Measurements from ENCODE around the gene RINL.

The RINL gene

DNA sequence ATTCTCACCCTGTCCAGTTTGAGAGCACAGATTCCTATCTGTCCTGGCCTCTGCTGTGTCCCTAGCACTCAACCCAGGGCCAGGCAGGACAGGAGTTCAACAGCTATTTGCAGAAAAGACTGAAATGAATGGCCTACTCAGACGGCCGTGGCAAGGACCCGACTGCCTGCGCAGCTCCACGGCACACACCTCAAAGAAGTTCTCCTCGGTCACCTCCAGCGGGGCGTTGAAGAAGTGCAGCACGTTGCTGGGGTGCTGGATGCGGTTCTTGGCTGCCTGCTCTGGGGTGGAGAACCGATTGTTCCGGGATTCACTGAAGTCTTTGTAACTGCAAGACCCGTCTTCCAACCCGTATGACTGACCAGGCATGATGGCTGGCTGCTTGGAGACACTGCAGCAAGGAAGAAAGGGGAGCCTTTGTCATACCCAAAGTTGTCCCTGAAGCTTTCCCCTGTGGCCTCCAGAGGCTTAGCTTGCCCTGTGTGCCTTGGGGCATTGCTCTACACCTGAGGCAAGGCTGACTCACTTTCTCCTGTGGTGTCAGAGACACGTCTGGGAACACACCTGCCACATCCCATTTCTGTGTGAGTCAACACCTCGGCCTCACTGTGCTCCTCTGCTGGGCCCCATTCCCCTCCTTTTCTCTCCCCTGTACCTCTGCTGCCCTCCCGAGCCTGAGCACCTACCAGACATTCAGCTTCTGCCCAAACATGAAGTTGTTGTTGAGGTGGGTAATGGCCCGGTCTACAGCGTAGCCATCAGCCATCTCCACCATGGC lies 39.7 kb downstream of the RINL start:
- no peak overlapping the region for H3K9ac ChIP-seq (ENCODE audit: low read depth, low read length)
- no peaks in the 10 kb centered on the region for H3K27me3 ChIP-seq (ENCODE audit: insufficient read depth, low read length, poor library complexity)
- peaks cover 36% of the 10 kb centered on the region for H3K79me2 ChIP-seq (ENCODE audit: insufficient read depth, low read length)
- TF ChIP-seq, protein P1, sequence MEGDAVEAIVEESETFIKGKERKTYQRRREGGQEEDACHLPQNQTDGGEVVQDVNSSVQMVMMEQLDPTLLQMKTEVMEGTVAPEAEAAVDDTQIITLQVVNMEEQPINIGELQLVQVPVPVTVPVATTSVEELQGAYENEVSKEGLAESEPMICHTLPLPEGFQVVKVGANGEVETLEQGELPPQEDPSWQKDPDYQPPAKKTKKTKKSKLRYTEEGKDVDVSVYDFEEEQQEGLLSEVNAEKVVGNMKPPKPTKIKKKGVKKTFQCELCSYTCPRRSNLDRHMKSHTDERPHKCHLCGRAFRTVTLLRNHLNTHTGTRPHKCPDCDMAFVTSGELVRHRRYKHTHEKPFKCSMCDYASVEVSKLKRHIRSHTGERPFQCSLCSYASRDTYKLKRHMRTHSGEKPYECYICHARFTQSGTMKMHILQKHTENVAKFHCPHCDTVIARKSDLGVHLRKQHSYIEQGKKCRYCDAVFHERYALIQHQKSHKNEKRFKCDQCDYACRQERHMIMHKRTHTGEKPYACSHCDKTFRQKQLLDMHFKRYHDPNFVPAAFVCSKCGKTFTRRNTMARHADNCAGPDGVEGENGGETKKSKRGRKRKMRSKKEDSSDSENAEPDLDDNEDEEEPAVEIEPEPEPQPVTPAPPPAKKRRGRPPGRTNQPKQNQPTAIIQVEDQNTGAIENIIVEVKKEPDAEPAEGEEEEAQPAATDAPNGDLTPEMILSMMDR (IDR thresholded peaks at IDR 0.05; ENCODE audit: borderline replicate concordance, extremely low read depth, low read length, poor library complexity, severe bottlenecking) = no peak
- TF ChIP-seq EZH2 (IDR thresholded peaks at IDR 0.05; ENCODE audit: borderline replicate concordance, low read depth, low read length, severe bottlenecking) = no peak
- no peak overlapping the region for H3K4me3 ChIP-seq (ENCODE audit: low read depth in 1 of 2, low read length in 2 of 2)
- H4K20me1 ChIP-seq (ENCODE audit: insufficient read depth, low read length) = peaks cover 65% of the 10 kb centered on the region
- H3K9me3 ChIP-seq (ENCODE audit: insufficient read depth, low read length, severe bottlenecking) = no peaks in the 10 kb centered on the region
- no peak for DNase-seq
- H3K4me2 ChIP-seq (ENCODE audit: insufficient read depth, low read length) = no peak overlapping the region
- no peak overlapping the region for H3K27ac ChIP-seq (ENCODE audit: low read length)
- H2AFZ ChIP-seq (ENCODE audit: low read depth, low read length) = no peak overlapping the region
- H3K36me3 ChIP-seq (ENCODE audit: insufficient read depth, low read length) = peaks cover 80% of the 10 kb centered on the region
- H3K4me1 ChIP-seq (ENCODE audit: insufficient read depth, low read length) = peaks cover 5% of the 10 kb centered on the region; the same call in 1 of the 2 replicates
- ATAC-seq (ENCODE audit: insufficient read depth, low read depth) = no peak

DNA sequence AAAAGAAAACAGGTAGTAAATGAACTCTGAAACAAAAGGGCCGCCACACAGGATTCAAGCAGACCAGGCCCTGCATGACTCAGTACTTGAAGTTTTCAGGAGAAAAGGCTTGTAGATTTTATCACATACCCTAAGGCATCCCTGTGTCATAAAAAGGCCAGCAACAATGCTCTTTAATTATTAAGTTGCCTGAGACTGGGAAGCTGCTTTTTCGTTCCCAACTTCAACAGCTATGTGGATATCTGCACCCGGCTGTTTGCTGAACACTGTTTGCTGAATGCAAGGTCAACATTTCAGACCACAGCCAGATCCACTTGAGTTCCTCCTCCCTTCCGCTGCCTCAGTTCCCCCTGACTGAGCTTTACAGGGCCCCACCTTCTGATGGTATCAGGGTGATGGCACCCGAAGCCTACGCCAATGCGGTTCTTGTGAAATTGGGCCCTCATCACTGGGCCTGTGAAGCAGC lies 40.4 kb downstream of the RINL start:
- H3K27ac ChIP-seq (ENCODE audit: low read length) = no peak overlapping the region
- H3K36me3 ChIP-seq (ENCODE audit: insufficient read depth, low read length) = peaks cover 73% of the 10 kb centered on the region
- peaks cover 58% of the 10 kb centered on the region for H4K20me1 ChIP-seq (ENCODE audit: insufficient read depth, low read length)
- H3K79me2 ChIP-seq (ENCODE audit: insufficient read depth, low read length) = peaks cover 29% of the 10 kb centered on the region
- ATAC-seq (ENCODE audit: insufficient read depth, low read depth) (no peak), DNase-seq (no peak)
- no peak overlapping the region for H3K9ac ChIP-seq (ENCODE audit: low read depth, low read length)
- no peaks in the 10 kb centered on the region for H3K9me3 ChIP-seq (ENCODE audit: insufficient read depth, low read length, severe bottlenecking)
- no peak overlapping the region for H2AFZ ChIP-seq (ENCODE audit: low read depth, low read length)
- H3K4me2 ChIP-seq (ENCODE audit: insufficient read depth, low read length) = no peak overlapping the region
- H3K4me3 ChIP-seq (ENCODE audit: low read depth in 1 of 2, low read length in 2 of 2) = no peak overlapping the region
- peaks cover under 1% of the 10 kb centered on the region; the same call in 1 of the 2 replicates for H3K4me1 ChIP-seq (ENCODE audit: insufficient read depth, low read length)
- no peak for TF ChIP-seq EZH2 (IDR thresholded peaks at IDR 0.05; ENCODE audit: borderline replicate concordance, low read depth, low read length, severe bottlenecking)
- TF ChIP-seq, protein P1 (IDR thresholded peaks at IDR 0.05; ENCODE audit: borderline replicate concordance, extremely low read depth, low read length, poor library complexity, severe bottlenecking) = no peak
- H3K27me3 ChIP-seq (ENCODE audit: insufficient read depth, low read length, poor library complexity) = no peaks in the 10 kb centered on the region

DNA sequence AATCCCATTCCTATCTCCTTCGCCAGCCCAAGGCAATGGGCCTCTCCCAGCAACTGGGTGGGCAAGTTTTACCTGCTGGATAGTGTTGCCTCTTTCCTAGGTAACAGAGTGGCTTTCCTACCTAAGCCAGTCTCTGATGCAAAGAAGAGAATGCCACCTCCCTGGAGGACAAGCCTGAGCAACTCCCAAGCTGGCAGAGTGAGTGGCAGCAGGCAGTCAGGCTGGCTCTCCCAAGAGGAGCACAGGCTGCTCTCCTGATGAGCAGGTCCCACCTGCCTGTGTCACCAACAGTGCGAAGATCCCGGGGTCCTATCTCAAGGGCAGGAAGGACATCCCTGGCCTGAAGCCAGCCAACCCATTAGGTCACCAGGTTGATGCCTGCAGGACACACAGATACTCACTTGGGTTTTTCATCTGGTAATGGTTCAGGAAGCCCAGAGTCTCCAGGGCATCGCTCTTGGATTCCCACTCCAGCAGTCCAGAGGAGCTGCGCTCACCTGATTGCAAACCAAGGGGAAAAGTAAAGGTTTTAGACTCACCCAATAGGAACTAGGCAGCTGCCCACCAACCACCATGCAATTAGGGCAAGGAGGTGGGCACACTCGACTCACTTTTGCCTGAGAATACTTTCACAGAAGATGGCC lies 41.0 kb downstream of the RINL start:
- Histone ChIP-seq H3K27ac (ENCODE audit: low read length) (no peak overlapping the region), H3K4me3 (ENCODE audit: low read depth in 1 of 2, low read length in 2 of 2) (no peak overlapping the region), H3K36me3 (ENCODE audit: insufficient read depth, low read length) (peaks cover 67% of the 10 kb centered on the region), H3K4me2 (ENCODE audit: insufficient read depth, low read length) (no peak overlapping the region), H3K9ac (ENCODE audit: low read depth, low read length) (no peak overlapping the region), H3K27me3 (ENCODE audit: insufficient read depth, low read length, poor library complexity) (no peaks in the 10 kb centered on the region), H2AFZ (ENCODE audit: low read depth, low read length) (no peak overlapping the region), H3K79me2 (ENCODE audit: insufficient read depth, low read length) (peaks cover 23% of the 10 kb centered on the region), H4K20me1 (ENCODE audit: insufficient read depth, low read length) (peaks cover 52% of the 10 kb centered on the region), H3K9me3 (ENCODE audit: insufficient read depth, low read length, severe bottlenecking) (no peaks in the 10 kb centered on the region), H3K4me1 (ENCODE audit: insufficient read depth, low read length) (peaks cover 5% of the 10 kb centered on the region)
- ATAC-seq (ENCODE audit: insufficient read depth, low read depth) (no peak), DNase-seq (no peak)
- no peak for TF ChIP-seq EZH2 (IDR thresholded peaks at IDR 0.05; ENCODE audit: borderline replicate concordance, low read depth, low read length, severe bottlenecking)
- TF ChIP-seq, protein P1 (IDR thresholded peaks at IDR 0.05; ENCODE audit: borderline replicate concordance, extremely low read depth, low read length, poor library complexity, severe bottlenecking) = no peak

Data from DND-41 (cell line).